ENCODE data around the gene CHRM2.

CHRM2 gene

DNA sequence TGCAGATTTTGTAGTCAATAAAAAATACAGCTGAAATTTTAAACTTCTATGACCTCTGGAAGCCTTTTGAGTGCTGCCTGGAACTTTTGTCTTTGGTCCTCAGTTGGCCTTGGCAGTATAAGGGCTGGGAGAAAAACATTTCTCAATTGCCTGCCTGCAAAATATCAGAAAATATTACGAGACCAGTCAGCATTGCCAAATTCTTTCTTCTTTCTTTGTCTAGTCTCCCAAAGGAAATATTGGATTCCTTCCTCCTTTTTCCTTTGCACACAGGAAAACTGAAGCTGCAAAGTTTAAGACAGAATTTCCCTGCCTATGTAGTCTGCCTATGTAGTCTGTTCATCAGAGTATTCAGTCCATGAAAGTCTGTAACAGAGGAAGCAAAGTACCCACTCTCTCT, 95.9 kb downstream of the CHRM2 start:
- DNase-seq (ENCODE audit: low spot score): no peak

DNA sequence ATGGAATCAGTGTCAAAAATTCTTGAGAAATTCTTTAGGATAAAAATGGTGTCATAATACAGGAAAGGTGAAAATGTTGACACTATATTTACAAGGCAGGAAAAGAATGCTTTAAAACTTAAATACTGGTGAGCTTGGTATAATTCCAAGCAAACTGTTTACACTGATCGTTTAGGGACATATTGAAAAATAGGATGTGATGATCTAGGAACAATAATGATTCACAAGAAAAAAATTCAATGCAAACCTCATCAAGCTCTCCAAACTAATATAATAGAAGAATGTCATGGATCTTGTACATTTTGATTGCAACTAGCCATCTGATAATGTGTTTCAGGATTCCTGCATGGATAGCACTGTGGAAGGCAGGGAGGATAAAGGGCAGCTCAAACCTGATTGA, 98.4 kb downstream of the CHRM2 start:
- no peak for DNase-seq (ENCODE audit: low spot score)

DNA sequence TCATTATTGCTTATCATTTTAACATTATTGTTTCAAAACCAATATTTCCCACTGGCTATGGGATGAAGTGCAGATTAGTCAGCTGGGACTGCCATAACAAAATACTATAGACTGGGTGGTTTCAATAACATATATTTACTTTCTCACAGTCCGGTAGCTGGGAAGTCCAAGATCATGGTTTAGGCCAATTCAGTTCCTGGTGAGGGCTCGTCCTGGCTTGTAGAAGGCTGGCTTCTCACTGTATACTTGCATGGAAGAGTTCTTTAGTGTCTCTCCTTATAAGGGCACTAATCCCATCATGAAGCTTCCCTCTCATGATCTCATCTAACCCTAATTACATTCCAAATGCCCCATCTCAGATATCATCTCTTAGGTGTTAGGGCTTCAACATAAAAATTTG, 101.3 kb downstream of the CHRM2 start:
- no peak for DNase-seq (ENCODE audit: low spot score)

DNA sequence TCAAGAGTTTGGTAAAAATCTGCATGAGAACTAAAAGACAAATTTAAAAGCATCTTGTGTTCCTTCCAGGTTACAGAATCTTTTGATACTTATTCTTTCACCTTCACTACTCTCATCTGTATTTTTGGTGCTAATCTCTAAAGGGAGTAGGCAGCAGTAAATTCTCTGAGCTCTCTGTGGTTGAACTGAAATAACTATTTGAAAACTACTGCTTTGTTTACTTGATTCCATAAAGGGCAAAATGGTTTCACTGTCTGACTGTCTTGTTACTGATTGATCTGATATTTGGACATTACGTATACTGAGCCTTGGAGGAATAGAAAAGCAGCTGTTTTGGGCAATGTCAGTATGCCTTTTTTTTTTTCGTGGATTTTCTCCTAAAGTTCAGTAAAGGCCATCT, 103.3 kb downstream of the CHRM2 start:
- no peak for DNase-seq (ENCODE audit: low spot score)

DNA sequence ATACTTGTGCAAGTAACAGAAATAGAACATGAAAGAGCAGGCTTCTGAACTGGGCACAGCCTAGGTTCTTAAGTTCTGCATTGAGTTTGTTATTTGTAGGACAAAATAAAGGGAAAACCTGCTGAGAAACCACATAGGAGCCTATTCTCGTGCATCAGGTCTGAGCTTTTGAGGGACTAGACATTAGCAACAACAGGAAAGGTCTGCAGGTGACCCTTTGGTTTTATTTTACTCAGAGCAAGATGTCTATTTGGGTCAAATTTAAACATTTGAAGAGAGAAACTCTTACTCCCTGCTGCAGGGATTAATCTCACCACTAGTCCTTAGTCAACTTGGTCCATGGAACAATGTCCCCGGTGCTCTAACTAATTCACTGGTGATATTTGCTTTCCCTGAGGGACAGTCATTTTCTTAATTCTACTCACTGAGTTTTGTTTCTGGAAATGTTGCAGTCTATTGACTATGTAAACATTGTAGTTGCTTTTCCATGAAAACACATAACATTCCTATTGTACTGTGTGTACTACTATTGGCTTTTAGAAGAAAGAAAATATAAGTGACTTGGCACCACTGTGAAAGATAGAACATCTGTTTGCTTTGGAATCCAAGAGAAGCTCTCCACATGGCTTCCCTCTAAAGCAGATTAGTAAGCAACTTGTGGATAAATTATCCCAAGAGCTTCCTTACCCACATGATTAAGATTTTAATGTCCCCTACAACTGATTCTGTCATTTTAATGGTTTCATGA, 108.2 kb downstream of the CHRM2 start:
- no peak for DNase-seq (ENCODE audit: low spot score)

DNA sequence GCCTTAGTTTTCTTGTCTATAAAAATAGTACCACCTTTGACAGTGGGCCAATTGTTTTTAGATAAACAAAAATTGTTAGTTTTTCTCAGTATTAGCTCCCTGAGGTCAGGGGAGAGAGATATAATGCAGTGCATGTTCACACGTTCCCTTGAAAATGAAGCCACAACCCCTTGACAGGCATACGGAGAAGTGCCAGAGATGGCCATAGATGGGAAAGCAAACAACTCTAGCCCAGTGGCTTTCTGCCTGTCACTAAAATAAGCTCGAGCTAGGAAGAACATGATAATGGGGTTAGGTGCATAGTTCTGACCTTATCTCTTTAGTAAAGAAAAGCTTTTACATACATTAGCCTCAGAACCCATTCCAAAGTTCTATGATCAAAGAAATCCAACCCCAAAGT, 124.9 kb downstream of the CHRM2 start:
- no peak for DNase-seq (ENCODE audit: low spot score)

DNA sequence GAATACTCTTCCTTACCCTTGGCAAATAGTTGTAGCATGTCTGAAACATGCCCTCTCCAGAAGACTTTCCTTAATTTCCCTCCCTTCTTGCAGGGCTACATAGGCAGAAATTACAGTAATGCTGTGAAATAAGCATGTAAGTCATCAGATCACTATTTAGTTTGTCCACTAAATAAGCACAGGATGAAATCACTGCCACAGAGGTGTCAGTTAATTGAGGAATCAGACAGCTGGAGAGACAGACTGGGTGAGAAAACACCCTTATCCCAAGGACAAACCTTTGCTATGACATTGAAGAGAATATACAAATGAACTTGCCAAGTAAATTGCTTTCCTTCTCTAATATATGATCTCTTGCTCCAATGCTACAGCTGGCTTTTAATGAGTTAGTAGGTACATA, 129.3 kb downstream of the CHRM2 start:
- no peak for DNase-seq (ENCODE audit: low spot score)

DNA sequence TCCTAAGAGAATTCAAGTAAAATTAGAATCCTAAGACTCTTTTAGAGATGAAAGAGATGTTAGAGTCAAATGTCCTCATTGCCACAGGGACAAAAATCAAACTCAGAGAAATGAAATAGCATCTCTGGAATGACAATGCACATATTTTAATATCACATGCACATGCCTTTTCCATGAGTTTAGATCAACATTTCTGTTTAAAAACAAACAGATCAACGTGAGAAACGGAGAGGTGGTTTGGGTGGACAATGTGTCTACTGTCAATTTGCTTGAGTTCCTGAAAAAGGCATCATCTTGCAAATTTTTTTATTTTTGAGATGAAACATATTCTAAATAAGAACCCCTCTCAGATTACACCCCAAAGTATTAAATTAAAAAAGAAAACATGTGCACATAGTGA, 130.0 kb downstream of the CHRM2 start:
- DNase-seq (ENCODE audit: low spot score): no peak

DNA sequence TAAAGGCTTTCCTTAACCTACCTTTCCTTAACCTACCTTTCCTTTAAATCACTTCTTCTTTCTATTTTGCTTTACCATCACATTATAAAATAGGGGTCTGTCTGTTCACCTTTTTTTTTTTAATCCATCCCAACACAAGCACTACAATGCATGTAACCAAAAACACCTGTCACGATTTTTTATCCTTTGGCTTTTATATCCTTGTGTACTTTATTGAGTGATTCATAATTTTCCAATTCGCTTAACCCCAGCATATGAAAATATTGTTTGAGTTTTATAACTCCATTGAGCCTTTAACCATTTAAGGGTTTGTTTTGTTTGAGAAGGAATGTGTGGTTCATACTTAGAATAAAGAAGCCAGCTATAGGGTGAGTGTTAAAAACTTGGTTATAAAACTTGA, 132.2 kb downstream of the CHRM2 start:
- DNase-seq (ENCODE audit: low spot score): no peak

DNA sequence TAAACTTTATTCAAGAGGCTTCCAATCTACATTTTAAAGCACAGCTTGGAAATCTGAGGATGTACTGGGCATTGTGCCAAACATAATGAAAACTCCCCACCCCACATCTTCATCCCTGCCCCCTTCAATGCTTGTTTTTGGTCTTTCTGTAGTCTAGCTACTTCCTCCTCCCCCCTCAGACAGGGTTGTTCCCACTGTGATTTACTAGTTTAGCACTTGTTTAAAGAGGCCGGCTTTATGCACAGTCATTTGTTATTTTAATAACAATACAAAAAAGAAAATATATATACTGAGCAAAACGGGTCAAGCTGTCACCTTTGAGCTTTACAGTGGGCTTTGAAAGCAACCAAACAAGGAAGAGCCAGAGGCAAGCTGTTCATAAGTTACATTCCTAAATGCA, 132.6 kb downstream of the CHRM2 start:
- DNase-seq (ENCODE audit: low spot score): no peak

DNA sequence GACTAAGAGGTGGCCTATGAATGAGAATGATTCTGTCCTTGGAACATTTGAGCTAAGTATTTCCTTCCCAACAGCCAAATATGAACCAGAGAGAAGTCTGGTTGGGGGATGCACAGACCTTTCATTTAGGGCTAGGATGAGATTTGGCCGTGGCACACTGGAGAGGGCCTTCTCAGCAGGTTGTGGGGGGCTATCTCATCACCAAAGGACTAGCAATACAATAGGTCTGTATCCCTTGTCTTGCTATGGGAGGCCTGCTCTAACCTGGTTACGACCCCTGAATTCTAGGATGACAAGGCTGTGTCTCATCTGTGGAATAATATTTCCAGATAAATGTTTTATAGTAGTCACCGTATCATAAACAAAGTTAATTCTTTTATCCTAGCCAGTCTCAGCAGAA, 133.0 kb downstream of the CHRM2 start:
- no peak for DNase-seq (ENCODE audit: low spot score)

DNA sequence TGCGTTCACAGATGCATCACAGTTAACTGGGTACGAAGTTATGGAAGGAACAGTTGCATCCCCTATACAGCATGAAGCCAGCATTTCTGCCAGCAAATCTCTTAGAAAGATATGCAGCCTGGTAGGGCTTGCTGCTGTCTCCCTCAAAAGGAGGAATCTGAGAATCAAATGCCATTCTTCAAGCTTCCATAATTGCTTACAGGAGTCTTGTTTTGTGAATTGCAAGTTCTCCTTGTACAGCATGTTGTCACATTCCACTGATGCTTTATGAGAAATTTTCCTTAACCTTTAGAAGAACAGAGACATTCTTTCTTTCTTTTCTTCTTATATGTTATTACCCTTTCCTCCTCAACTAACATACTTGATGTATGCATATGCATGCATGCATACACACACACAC, 134.6 kb downstream of the CHRM2 start:
- no peak for DNase-seq (ENCODE audit: low spot score)

DNA sequence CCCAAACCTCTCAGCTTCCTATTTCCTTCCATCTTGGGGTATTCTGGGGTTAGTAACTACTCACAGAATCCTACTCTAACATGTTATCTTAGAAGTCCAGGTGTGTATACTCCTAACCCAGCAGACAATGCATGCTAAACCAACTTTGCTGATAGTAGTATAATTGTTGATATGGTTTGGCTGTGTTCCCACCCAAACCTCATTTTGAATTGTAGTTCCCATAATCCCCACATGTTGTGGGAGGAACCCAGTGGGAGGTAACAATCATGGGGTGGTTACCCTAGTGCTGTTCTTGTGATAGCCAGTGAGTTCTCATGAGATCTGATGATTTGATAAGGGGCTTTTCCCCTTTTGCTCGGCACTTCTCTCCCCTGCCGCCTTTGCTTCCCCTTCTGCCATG, 135.1 kb downstream of the CHRM2 start:
- no peak for DNase-seq (ENCODE audit: low spot score)

DNA sequence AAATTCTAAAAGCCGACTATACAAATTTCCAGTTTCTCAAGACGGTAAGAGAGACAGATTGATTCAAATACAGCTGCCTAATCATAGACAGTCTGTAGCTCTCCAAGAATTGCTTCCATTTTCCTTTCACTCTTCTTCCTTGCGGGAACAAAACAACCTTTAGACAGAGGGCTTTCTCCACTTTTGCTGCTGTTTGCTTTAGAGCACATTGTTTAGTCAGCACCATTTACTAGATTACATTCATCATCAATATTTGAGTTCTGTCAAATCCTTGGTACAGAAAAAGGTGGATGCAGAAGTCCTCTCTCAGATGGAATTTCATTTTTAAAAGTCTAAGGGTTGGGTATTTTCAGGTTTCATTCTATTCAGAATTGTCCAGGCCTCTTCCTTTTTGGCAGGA, 137.4 kb downstream of the CHRM2 start:
- DNase-seq (ENCODE audit: low spot score): no peak

DNA sequence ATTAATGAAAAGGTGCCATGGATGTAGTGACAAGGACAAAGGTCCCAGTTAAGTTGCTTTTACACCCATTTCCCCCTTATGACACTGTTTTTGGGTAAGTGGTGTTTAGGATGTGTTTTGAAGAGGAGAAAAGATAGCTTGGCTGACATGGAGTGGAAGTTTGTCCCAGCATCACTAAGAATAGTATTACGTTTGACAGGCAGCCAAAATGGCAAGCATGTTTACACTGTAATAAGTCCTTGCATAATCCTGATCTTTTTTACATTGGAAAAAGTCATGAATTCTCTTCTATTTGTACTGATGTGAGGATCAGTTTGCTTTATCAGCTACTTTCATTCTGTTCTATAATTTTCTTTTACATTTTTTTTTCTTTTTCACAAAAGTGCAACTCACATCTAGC, 137.8 kb downstream of the CHRM2 start:
- no peak for DNase-seq (ENCODE audit: low spot score)

DNA sequence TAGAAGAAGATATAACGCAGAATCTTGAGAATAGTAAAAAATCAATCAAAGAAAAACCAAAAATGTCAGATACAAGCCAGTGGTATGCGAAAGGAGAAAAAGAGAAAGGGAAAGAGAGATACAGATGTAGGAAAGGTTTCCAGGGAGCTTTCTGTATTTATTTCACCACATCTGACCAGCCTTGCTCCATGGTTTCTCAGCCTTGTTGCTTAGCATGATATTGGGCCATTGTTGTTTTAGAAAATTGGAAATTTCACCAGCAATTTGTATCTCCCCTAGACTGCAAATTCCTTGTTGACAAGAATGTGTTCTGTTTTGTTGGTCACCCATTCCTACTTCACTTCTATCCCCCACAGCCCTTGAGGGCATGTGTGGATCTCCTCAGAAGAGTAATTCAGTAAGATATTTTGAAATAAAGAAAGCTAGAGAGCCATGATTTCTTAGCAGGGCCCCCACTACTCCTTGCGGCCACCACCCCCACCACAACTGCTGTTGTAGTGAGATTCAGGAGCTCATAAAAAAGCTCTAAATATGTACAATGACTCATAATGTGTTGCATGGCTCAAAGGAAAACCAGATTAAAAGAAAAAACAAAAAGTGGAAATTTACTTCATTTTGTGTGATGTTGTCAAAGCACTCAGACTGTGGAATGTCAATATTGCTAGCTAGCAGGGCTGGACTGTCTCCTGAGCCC, 138.7 kb downstream of the CHRM2 start:
- DNase-seq (ENCODE audit: low spot score): no peak

DNA sequence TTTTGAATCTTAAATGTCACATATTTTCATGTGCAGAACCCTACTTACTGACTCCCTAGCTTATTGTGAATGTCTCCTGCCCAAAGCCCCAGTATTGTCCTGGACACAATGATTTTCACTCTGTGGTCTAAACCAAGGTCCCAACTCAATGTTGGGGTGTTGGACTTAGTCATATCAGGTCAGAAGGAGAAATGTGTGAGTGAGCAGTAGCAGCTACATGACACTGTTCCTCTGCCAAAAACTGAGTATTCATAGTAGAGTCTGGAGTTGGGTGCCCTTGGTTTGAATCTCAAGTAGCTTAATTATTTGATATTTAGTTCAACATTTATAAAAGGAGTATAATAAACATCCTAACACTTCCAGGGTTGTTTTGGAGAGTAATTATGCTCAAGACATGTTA, 141.0 kb downstream of the CHRM2 start:
- no peak for DNase-seq (ENCODE audit: low spot score)

DNA sequence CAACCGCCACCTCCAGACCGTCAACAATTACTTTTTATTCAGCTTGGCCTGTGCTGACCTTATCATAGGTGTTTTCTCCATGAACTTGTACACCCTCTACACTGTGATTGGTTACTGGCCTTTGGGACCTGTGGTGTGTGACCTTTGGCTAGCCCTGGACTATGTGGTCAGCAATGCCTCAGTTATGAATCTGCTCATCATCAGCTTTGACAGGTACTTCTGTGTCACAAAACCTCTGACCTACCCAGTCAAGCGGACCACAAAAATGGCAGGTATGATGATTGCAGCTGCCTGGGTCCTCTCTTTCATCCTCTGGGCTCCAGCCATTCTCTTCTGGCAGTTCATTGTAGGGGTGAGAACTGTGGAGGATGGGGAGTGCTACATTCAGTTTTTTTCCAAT, 146.6 kb downstream of the CHRM2 start:
- DNase-seq (ENCODE audit: low spot score): no peak

DNA sequence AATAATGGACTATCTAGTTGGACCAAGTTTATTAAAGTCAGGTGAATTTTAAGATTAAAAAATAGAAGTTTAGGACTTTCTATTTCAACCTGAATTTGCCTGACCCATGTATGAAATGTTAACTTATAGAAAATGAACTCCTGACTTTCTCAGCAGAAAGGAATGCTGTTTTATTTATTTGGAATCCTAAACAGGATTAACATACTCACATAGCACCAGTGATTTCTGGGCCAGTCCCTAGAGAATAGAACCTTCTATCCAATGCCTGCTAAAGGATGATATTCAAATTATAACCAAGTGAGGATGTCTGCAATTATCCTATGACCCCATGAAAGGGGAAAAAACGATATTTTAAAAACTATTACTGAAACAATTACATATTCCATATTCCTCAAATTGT, 148.8 kb downstream of the CHRM2 start:
- DNase-seq (ENCODE audit: low spot score): no peak

DNA sequence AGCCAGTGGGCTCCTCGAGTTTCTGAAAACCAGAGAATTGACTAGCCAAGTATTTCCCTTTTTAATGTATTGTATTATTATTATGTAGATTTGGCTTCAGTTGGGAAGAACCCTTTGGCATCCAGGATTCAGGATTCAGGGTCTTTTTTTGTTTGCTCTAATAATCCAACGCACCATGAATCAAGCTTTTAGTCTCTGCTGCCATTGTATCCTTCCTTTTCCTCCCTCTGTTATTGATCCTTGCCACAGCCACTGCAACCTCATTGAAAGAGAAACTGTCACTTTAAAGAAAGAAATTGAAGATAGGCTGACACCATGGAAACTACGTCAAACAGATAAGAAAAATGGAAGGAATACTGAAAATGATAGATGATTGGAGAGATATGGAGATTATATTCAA, 150.0 kb downstream of the CHRM2 start:
- DNase-seq (ENCODE audit: low spot score): no peak

DNA sequence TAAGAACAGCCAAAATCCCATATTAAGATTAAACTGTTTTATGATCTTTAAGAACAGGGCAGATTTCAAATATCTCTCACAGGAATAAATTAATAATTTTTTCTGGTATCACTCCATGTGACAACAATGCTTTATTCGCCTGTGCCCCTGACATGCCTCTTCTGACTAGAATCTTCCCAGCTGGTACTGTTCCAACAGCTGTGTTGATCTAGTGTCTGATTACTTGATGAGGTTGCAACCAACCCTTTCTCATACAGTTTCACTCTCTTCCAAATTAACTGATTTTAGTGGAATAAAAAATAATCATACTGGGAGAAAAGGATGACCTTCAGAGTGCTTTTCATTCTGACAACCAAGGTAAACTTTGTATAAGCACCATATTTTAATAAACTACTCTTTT, 151.9 kb downstream of the CHRM2 start:
- no peak for DNase-seq (ENCODE audit: low spot score)

DNA sequence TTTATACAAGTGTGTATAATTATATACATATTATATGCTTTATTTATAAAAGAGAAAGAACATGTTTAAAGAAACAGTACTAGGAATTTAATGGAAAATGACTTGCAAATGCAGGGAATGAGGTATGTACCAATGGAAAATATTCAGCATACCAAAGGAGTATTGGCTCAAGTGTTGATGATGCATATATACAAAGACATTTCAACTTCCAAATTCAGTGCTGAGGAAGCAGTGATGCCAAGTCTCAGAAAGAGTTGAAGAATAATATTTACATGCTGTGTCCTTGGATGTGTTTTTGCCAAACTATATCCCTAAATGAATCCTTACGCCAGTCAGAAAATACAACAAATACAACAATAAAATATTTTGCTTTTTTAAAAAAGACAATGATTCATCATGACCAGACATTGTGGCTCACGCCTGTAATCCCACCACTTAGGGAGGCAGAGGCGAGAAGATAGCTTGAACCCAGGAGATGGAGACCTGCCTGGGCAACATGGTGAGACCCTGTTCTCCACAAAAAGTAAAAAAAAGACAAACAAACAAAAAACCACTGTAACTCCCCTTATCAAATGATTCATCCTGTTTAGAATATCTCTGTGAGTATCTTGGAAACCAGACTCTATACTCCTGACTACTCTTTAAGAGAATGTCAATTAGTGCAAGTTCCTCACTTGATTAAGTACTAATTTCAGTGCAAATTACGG, 157.2 kb downstream of the CHRM2 start:
- DNase-seq (ENCODE audit: low spot score): no peak

DNA sequence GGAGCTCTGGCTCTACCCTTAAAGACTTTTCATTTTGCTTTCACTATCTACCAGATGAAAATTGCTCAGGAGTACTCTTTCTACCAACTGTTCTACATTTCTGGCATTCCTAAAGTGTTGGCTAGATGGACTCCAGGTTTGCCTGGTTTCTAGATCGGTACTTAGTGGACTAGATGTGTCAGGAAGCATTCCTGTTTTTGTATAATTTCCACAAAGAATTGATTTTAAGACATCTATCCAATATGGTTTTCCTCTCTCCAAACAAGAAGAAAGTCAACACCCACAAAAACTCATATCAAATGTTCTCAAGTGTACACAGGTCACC, 157.7 kb downstream of the CHRM2 start:
- DNase-seq (ENCODE audit: low spot score): no peak

DNA sequence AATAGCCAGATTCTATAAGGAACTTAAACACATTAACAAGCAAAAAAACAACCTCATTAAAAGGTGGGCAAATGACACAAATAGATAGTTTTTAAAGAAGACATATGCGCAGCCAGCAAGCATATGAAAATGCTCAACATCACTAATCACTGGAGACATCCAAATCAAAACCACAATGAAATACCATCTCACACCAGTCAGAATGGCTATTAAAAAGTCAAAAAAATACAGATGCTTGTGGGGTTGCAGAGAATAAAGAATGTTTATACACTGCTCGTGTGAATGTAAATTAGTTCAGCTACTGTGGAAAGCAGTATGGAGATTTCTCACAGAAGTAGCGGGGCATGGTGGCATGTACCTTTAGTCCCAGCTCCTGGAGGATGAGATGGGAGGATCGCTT, 164.0 kb downstream of the CHRM2 start:
- no peak for DNase-seq (ENCODE audit: low spot score)
